Left lung (tissue), 10 donors: ENCODE measurements around the gene TYSND1. TPM values are rescaled to one million over a fixed set of nuclear protein-coding genes. Genes with fewer than 3 reads are reported as not detected.

Source experiments
- ATAC-seq: fragments of 200-7000 bp; cut with Tn5 transposase; one replicate; pipeline ENCODE4 v1.9.1; 2020; ENCODE audit warnings: moderate library complexity
- DNase-seq, 4 donors: peaks; one replicate each; pipeline ENCODE4 v3.0.0-alpha.2; 2013 to 2020
- H3K27ac ChIP-seq, 2 donors: fragments of 200-600 bp; sonication (generic) in 1 of 2; one replicate each; pipeline versions ENCODE4 v1.5.0 to v1.8.0; 2020 to 2021
- H3K27me3 ChIP-seq, 2 donors: fragments of 200-600 bp; sonication (generic) in 1 of 2; one replicate each; pipeline versions ENCODE4 v1.5.0 to v1.8.0; 2020 to 2021
- H3K36me3 ChIP-seq, 2 donors: fragments of 200-600 bp; sonication (generic) in 1 of 2; one replicate each; pipeline versions ENCODE4 v1.5.0 to v1.8.0; 2020 to 2021
- H3K4me1 ChIP-seq, 2 donors: fragments of 200-600 bp; one replicate each; pipeline ENCODE4 v1.8.0; 2021
- H3K4me3 ChIP-seq, 2 donors: fragments of 200-600 bp; sonication (generic) in 1 of 2; one replicate each; pipeline versions ENCODE4 v1.5.0 to v1.8.0; 2020 to 2021; ENCODE audit warnings: mild to moderate bottlenecking in 1 of 2
- H3K9me3 ChIP-seq, 2 donors: fragments of 200-600 bp; sonication (generic) in 1 of 2; one replicate each; pipeline versions ENCODE4 v1.5.0 to v1.8.0; 2020 to 2021
- intact Hi-C, 2 donors: fragments of 100-400 bp; cut with DNase I; formaldehyde crosslinking; loops; one replicate each; pipeline versions ENCODE4 v1.11.2 to v1.14.2; 2022
- polyA plus RNA-seq, 6 donors: library from polyadenylated mRNA; unstranded; fragments of 120-200 nt; gene quantifications; one replicate each; pipeline ENCODE4 v1.2.1, GENCODE V29; 2013; ENCODE audit not compliant: insufficient read length in 6 of 6
- total RNA-seq, 2 donors: library from RNA; stranded (reverse); fragmentation: NEBNext Ultra II Directional; extraction: Animal tissue kit (Norgen Biotek cat#: 25700); gene quantifications; one replicate each; pipeline ENCODE4 v1.2.1, GENCODE V29; 2021
- TF ChIP-seq, protein P1 (sequence below), 2 donors: fragments of 200-600 bp; sonication (generic) in 1 of 2; IDR thresholded peaks; one replicate each; pipeline versions ENCODE4 v1.5.0 to v1.8.0; 2021; ENCODE audit warnings: antibody characterized with exemption in 2 of 2
- donor health status: DM: no; HTN: yes; CAD: no.
- donor health status: DM: no; HTN: no; CAD: no.

Gene TYSND1
- total and polyA plus RNA-seq, 8 donors, result 10.2 to 14.5 (median 12.7) TPM

GRCh38 chr10:70119623-70120022 lies 26.9 kb downstream of the TYSND1 start:
- TF ChIP-seq, protein P1, sequence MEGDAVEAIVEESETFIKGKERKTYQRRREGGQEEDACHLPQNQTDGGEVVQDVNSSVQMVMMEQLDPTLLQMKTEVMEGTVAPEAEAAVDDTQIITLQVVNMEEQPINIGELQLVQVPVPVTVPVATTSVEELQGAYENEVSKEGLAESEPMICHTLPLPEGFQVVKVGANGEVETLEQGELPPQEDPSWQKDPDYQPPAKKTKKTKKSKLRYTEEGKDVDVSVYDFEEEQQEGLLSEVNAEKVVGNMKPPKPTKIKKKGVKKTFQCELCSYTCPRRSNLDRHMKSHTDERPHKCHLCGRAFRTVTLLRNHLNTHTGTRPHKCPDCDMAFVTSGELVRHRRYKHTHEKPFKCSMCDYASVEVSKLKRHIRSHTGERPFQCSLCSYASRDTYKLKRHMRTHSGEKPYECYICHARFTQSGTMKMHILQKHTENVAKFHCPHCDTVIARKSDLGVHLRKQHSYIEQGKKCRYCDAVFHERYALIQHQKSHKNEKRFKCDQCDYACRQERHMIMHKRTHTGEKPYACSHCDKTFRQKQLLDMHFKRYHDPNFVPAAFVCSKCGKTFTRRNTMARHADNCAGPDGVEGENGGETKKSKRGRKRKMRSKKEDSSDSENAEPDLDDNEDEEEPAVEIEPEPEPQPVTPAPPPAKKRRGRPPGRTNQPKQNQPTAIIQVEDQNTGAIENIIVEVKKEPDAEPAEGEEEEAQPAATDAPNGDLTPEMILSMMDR (IDR thresholded peaks at IDR 0.05), result no peak
- no peak overlapping the region for H3K4me3 ChIP-seq
- intact Hi-C loops, result no loop called here
- no peaks in the 10 kb centered on the region for H3K27me3 ChIP-seq
- H3K4me1 ChIP-seq, result no peaks in the 10 kb centered on the region
- H3K27ac ChIP-seq, result no peak overlapping the region
- peaks cover 0 to 59% of the 10 kb centered on the region in 2 donors for H3K36me3 ChIP-seq
- no peak for ATAC-seq
- no peaks in the 10 kb centered on the region for H3K9me3 ChIP-seq
- no peak for DNase-seq

GRCh38 chr10:70119197-70119596 lies 27.3 kb downstream of the TYSND1 start:
- no peak overlapping the region for H3K27ac ChIP-seq
- intact Hi-C loops, result no loop called here
- no peak overlapping the region for H3K4me3 ChIP-seq
- TF ChIP-seq, protein P1 (IDR thresholded peaks at IDR 0.05), result no peak
- ATAC-seq, result no peak
- no peaks in the 10 kb centered on the region for H3K9me3 ChIP-seq
- H3K27me3 ChIP-seq, result no peaks in the 10 kb centered on the region
- H3K36me3 ChIP-seq, result peaks cover 0 to 63% of the 10 kb centered on the region in 2 donors
- DNase-seq, result no peak
- H3K4me1 ChIP-seq, result no peaks in the 10 kb centered on the region

DNA sequence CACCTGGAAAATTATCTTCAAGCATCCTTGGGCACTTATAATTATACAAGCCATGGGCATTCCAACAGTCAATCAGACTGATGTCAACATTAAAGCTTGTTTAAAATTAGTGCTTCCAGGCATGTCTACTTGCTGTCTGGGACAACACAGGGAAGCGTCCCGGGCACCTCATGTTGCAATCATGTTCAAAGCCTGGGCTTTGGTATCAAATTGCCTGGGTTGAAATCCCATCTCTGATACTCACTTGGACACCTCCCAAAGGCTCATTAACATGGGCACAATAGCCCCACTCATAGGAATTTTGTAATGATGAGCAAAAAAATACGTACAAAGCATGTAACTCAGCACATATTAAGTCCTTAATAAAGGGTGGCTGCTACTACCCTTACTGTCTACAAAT lies 28.3 kb downstream of the TYSND1 start:
- TF ChIP-seq, protein P1 (IDR thresholded peaks at IDR 0.05), result no peak
- no peaks in the 10 kb centered on the region for H3K27me3 ChIP-seq
- no peaks in the 10 kb centered on the region for H3K9me3 ChIP-seq
- no peak for DNase-seq
- H3K4me1 ChIP-seq, result no peaks in the 10 kb centered on the region
- intact Hi-C loops, result no loop called here
- no peak for ATAC-seq
- H3K4me3 ChIP-seq, result no peak overlapping the region
- no peak overlapping the region for H3K27ac ChIP-seq
- peaks cover 0 to 69% of the 10 kb centered on the region in 2 donors for H3K36me3 ChIP-seq

DNA sequence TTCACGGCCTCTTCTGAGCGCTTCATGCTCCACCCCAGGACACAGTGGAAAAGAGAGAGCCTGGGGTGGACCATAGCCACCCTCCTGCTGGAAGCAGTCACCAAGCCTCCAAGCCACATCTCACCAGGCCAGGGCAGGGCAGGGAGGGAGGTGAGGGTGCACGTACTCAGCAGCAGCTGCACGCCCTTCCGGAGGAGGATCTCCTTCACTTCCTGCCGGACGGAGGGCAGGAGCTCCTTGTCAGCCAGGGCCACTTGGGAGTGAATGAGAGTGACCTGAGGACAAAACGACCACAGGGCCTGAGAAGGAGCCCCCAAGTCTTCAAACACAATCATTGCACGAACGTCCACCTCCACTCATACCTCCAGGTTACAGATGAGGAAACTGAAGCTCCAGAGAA lies 28.9 kb downstream of the TYSND1 start:
- intact Hi-C loops, result no loop called here
- H3K4me1 ChIP-seq, result no peaks in the 10 kb centered on the region
- H3K36me3 ChIP-seq, result peaks cover 0 to 69% of the 10 kb centered on the region in 2 donors
- no peak for ATAC-seq
- TF ChIP-seq, protein P1 (IDR thresholded peaks at IDR 0.05), result no peak
- no peak for DNase-seq
- no peak overlapping the region for H3K27ac ChIP-seq
- H3K27me3 ChIP-seq, result no peaks in the 10 kb centered on the region
- no peaks in the 10 kb centered on the region for H3K9me3 ChIP-seq
- no peak overlapping the region for H3K4me3 ChIP-seq

- intact Hi-C loops, result no loop called here
- peak; percentile 85 for ATAC-seq
- no peak overlapping the region for H3K4me3 ChIP-seq
- DNase-seq, result peak in 1 of 4 donors; percentile 28
- no peaks in the 10 kb centered on the region for H3K27me3 ChIP-seq
- peaks cover 0 to 75% of the 10 kb centered on the region in 2 donors for H3K36me3 ChIP-seq
- no peaks in the 10 kb centered on the region for H3K4me1 ChIP-seq
- H3K27ac ChIP-seq, result no peak overlapping the region
- TF ChIP-seq, protein P1 (IDR thresholded peaks at IDR 0.05), result peak; percentile 80 to 83
- H3K9me3 ChIP-seq, result no peaks in the 10 kb centered on the region
Measured at GRCh38 chr10:70115948-70116682, 30.4 kb downstream of the TYSND1 start.
